Endothelial cell of umbilical vein (primary cell): ENCODE results near the gene TP73. TPM values are rescaled to one million over a fixed set of nuclear protein-coding genes. Genes with fewer than 3 reads are reported as not detected.
A peak's percentile ranks its signal among the peaks of the same experiment; 100 is the strongest.

ENCODE experiments used
- BruUV-seq: library from RNA; stranded (reverse); fragments of 400-500 nt; replicated peaks from 2 replicates; lab custom pipeline; 2021; lab: Mats Ljungman, UMichigan
- CTCF ChIA-PET: fragments of 300-600, 350-600 bp; sonication (Branson Sonifier 250); formaldehyde crosslinking; loops from one replicate; lab custom pipeline; 2021; ENCODE audit warnings: antibody characterized with exemption, inconsistent platforms; lab: Charles Lee
- POLR2A ChIA-PET: fragments of 300-600, 350-600 bp; sonication (Branson Sonifier 250); formaldehyde crosslinking; loops from one replicate; lab custom pipeline; 2021; ENCODE audit warnings: antibody characterized with exemption, inconsistent platforms; lab: Charles Lee
- DNase-seq: peaks from one replicate; pipeline ENCODE4 v3.0.0-alpha.2; 2011; ENCODE audit warnings: low read depth, low spot score
- FAIRE-seq: peaks from 2 replicates; lab custom pipeline; 2011; peaks lifted over from hg19 to GRCh38; lab: Jason Lieb, UNC
- H2AFZ ChIP-seq: 2 replicates; pipeline ENCODE4 v1.6.0; 2012; ENCODE audit warnings: low read depth, low read length, control low read depth, inconsistent platforms
- H3K27ac ChIP-seq: 2 replicates; pipeline ENCODE4 v1.5.1; 2011; ENCODE audit warnings: low read depth, mild to moderate bottlenecking, control low read depth, low read length, moderate library complexity; ENCODE audit not compliant: insufficient read depth
- H3K27me3 ChIP-seq, 2 experiments: 2 replicates each; pipeline versions ENCODE4 v1.6.0 to v1.6.1; 2011; ENCODE audit warnings: low read length in 2 of 2, mixed read lengths in 1 of 2; ENCODE audit not compliant: control insufficient read depth in 2 of 2, insufficient read depth in 2 of 2
- H3K36me3 ChIP-seq, 2 experiments: 2 replicates in 1 of 2; 3 replicates in 1 of 2; pipeline ENCODE4 v1.5.1; 2011; ENCODE audit warnings: low read length in 2 of 2, mild to moderate bottlenecking in 1 of 2, moderate library complexity in 1 of 2; ENCODE audit not compliant: control insufficient read depth in 2 of 2, insufficient read depth in 2 of 2; ENCODE audit errors: extremely low read depth in 1 of 2
- H3K4me1 ChIP-seq: 3 replicates; pipeline ENCODE4 v1.5.1; 2011; ENCODE audit warnings: mild to moderate bottlenecking, low read length; ENCODE audit not compliant: control insufficient read depth, insufficient read depth; ENCODE audit errors: extremely low read depth
- H3K4me2 ChIP-seq: 2 replicates; pipeline ENCODE4 v1.6.1; 2011; ENCODE audit warnings: low read length, control low read depth, mixed read lengths; ENCODE audit not compliant: insufficient read depth
- H3K4me3 ChIP-seq, 3 experiments: fragments of 200-600 bp in 1 of 3; sonication (generic), shearing (Covaris generic) in 1 of 3; replicated peaks in 1 of 3; 2 replicates each; pipeline ENCODE4 v1.5.1; 2011 to 2016; ENCODE audit warnings: control low read depth in 3 of 3, low read length in 3 of 3, mild to moderate bottlenecking in 2 of 3, inconsistent platforms in 1 of 3, low read depth in 1 of 3, moderate library complexity in 1 of 3; ENCODE audit not compliant: insufficient read depth in 1 of 3
- H3K79me2 ChIP-seq: 2 replicates; pipeline ENCODE4 v1.6.0; 2012; ENCODE audit warnings: low read length, inconsistent platforms; ENCODE audit not compliant: control insufficient read depth, insufficient read depth
- H3K9ac ChIP-seq: replicated peaks from 2 replicates; pipeline ENCODE3; 2011; ENCODE audit warnings: low read length, control low read depth; ENCODE audit not compliant: insufficient read depth; ENCODE audit errors: extremely low read depth
- H3K9me1 ChIP-seq: replicated peaks from 3 replicates; pipeline ENCODE4 v1.6.0; 2011; ENCODE audit warnings: mild to moderate bottlenecking, low read length; ENCODE audit not compliant: control insufficient read depth, insufficient read depth; ENCODE audit errors: extremely low read depth
- H3K9me3 ChIP-seq: replicated peaks from 2 replicates; pipeline ENCODE4 v1.5.1; 2012; ENCODE audit warnings: low read length, inconsistent platforms; ENCODE audit not compliant: control insufficient read depth, insufficient read depth
- H4K20me1 ChIP-seq: replicated peaks from 2 replicates; pipeline ENCODE3; 2011; ENCODE audit warnings: mild to moderate bottlenecking, low read length; ENCODE audit not compliant: control insufficient read depth, insufficient read depth; ENCODE audit errors: extremely low read depth
- EZH2 ChIP-seq: IDR thresholded peaks from 2 replicates; pipeline ENCODE4 v1.6.1; 2012; ENCODE audit warnings: borderline replicate concordance, low read depth, mild to moderate bottlenecking, moderate library complexity, low read length, inconsistent platforms; ENCODE audit not compliant: severe bottlenecking
- FOS ChIP-seq: IDR thresholded peaks from 2 replicates; pipeline ENCODE4 v1.6.1; 2011; ENCODE audit warnings: mild to moderate bottlenecking, low read length, moderate library complexity, borderline replicate concordance; ENCODE audit not compliant: insufficient read depth
- GATA2 ChIP-seq: IDR thresholded peaks from 2 replicates; pipeline ENCODE4 v1.7.0; 2011; ENCODE audit warnings: low read depth, mild to moderate bottlenecking, moderate library complexity, mixed read lengths, low read length; ENCODE audit not compliant: insufficient read length, insufficient read depth
- JUN ChIP-seq: IDR thresholded peaks from 2 replicates; pipeline ENCODE4 v1.6.1; 2011; ENCODE audit warnings: borderline replicate concordance, low read depth; ENCODE audit not compliant: insufficient read length, insufficient read depth
- MAX ChIP-seq: IDR thresholded peaks from 2 replicates; pipeline ENCODE4 v1.6.1; 2011; ENCODE audit not compliant: insufficient read depth, insufficient read length
- MYC ChIP-seq: IDR thresholded peaks from one replicate; pipeline ENCODE4 v1.6.1; 2011; ENCODE audit warnings: mild to moderate bottlenecking, low read depth, low read length
- POLR2A ChIP-seq: IDR thresholded peaks from 2 replicates; pipeline ENCODE4 v1.6.1; 2012; ENCODE audit warnings: low read depth, mild to moderate bottlenecking, control low read depth, low read length
- POLR2AphosphoS5 ChIP-seq: IDR thresholded peaks from 2 replicates; pipeline ENCODE4 v1.6.1; 2012; ENCODE audit warnings: low read depth, mild to moderate bottlenecking, control low read depth, low read length, moderate library complexity; ENCODE audit not compliant: insufficient read depth
- dilution Hi-C: fragments of 300-500 bp; cut with MboI; formaldehyde crosslinking; loops from one replicate; pipeline ENCODE4 v1.15.0; 2019; ENCODE audit warnings: low sequenced_read_pairs; ENCODE audit not compliant: extremely low pct_ligation_motif_present
- intact Hi-C: fragments of 100-400 bp; cut with micrococcal nuclease; formaldehyde crosslinking; loops from one replicate; pipeline ENCODE4 v1.10.0; 2022
- polyA plus RNA-seq, 4 experiments: library from polyadenylated mRNA; depleted of rRNA in 3 of 4; stranded (reverse) in 3 of 4; unstranded in 1 of 4; fragments of >200 nt; gene quantifications; 2 replicates each; pipeline versions ENCODE4 v1.2.1 to v1.2.3, GENCODE V29; 2011 to 2012; ENCODE audit warnings: missing spikeins in 1 of 4
- total RNA-seq: library from RNA; stranded (reverse); gene quantifications from 2 replicates; pipeline ENCODE4 v1.2.3, GENCODE V29; 2021
- TF ChIP-seq, protein P1 (sequence below), 2 donors: IDR thresholded peaks; 1 replicate in 1 of 2; 2 replicates in 1 of 2; pipeline ENCODE4 v1.5.1; 2011; ENCODE audit warnings: low read length in 2 of 2, mild to moderate bottlenecking in 2 of 2, moderate library complexity in 2 of 2, control low read depth in 1 of 2, inconsistent platforms in 1 of 2, low read depth in 1 of 2; ENCODE audit not compliant: insufficient read depth in 1 of 2; ENCODE audit errors: extremely low read depth in 1 of 2

Gene TP73
- total and polyA plus RNA-seq, 2 donors (not counting 3 experiments of a cell fraction or from before 2014, with no cell fraction given), result 0.03 to 0.15 TPM

GRCh38 chr1:3650248-3651025 lies 1.9 kb upstream of the TP73 start:
- FAIRE-seq (no peak), DNase-seq (no peak)
- POLR2A ChIA-PET, result no interaction called here
- H3K79me2 ChIP-seq, result peaks cover 4% of the 10 kb centered on the region
- no TSS peak for BruUV-seq
- TF ChIP-seq FOS (no peak), POLR2AphosphoS5 (no peak), JUN (no peak), GATA2 (no peak), EZH2 (no peak), MAX (no peak), POLR2A (no peak), MYC (no peak)
- TF ChIP-seq, protein P1, sequence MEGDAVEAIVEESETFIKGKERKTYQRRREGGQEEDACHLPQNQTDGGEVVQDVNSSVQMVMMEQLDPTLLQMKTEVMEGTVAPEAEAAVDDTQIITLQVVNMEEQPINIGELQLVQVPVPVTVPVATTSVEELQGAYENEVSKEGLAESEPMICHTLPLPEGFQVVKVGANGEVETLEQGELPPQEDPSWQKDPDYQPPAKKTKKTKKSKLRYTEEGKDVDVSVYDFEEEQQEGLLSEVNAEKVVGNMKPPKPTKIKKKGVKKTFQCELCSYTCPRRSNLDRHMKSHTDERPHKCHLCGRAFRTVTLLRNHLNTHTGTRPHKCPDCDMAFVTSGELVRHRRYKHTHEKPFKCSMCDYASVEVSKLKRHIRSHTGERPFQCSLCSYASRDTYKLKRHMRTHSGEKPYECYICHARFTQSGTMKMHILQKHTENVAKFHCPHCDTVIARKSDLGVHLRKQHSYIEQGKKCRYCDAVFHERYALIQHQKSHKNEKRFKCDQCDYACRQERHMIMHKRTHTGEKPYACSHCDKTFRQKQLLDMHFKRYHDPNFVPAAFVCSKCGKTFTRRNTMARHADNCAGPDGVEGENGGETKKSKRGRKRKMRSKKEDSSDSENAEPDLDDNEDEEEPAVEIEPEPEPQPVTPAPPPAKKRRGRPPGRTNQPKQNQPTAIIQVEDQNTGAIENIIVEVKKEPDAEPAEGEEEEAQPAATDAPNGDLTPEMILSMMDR (IDR thresholded peaks at IDR 0.05; ENCODE audit: extremely low read depth in 1 of 2, insufficient read depth in 1 of 2, low read depth in 1 of 2, low read length in 2 of 2), result no peak
- no peak overlapping the region for H3K27ac ChIP-seq
- peaks cover 27 to 45% of the 10 kb centered on the region in 2 experiments for H3K27me3 ChIP-seq
- dilution Hi-C loops, result no loop called here
- H3K4me3 ChIP-seq, result no peak overlapping the region
- H3K9ac ChIP-seq, result no peak overlapping the region
- CTCF ChIA-PET, result interaction anchor here (1.4 kb wide), 1 partner anchor 197 kb away, joined by 3 read pairs; no protein-coding TSS in a partner anchor
- peaks cover 8% of the 10 kb centered on the region for H3K4me1 ChIP-seq
- no peaks in the 10 kb centered on the region for H4K20me1 ChIP-seq
- peaks cover 0 to 8% of the 10 kb centered on the region in 2 experiments for H3K36me3 ChIP-seq
- peak overlapping the region; percentile 72 for H3K4me2 ChIP-seq
- no peaks in the 10 kb centered on the region for H3K9me1 ChIP-seq
- H3K9me3 ChIP-seq, result no peaks in the 10 kb centered on the region
- H2AFZ ChIP-seq, result no peak overlapping the region
- intact Hi-C loops, result loop anchor here (1.0 to 2.0 kb wide), 2 partner anchors 26 to 62 kb away; no protein-coding TSS in a partner anchor
